ENCODE data around the gene POMGNT1. TPM values are rescaled to one million over a fixed set of nuclear protein-coding genes. Genes with fewer than 3 reads are reported as not detected.
A peak's percentile ranks its signal among the peaks of the same experiment; 100 is the strongest.

POMGNT1 gene
- total RNA-seq, 1 experiment from 2014 or later, result 85.4 TPM

DNA sequence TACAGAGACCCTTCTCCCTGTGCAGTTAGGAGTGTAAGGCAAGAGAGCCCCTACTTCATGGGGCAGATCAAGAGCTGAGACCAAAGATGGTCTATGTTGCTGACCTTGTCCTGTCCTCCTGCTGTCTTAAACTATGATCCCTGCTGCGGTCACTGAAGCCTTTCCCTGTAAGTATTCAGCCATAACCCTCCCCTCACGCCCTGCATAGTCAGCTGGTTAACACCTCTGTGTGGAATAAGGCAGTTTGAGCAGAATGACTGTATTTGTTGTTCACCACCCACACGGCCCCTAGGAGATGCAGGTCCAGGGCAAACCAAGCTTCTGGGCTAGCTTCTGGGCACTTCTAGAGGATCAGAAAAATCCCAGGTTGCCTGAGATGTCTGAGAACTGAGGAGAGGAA, 23.0 kb downstream of the POMGNT1 start:
- DNase-seq (ENCODE audit: unreplicated experiment), result no peak
- Mint-ChIP-seq H3K4me3 (ENCODE audit: unreplicated experiment) (no peak overlapping the region), H3K36me3 (ENCODE audit: insufficient read depth, unreplicated experiment) (no peaks in the 10 kb centered on the region), H3K27ac (ENCODE audit: low read depth, unreplicated experiment) (no peak overlapping the region), H3K4me1 (ENCODE audit: insufficient read depth, unreplicated experiment) (peaks cover 17% of the 10 kb centered on the region), H3K9me3 (ENCODE audit: unreplicated experiment) (no peaks in the 10 kb centered on the region), H3K27me3 (ENCODE audit: insufficient read depth, unreplicated experiment) (no peaks in the 10 kb centered on the region)
- CTCF ChIA-PET, result interaction anchor here (0.6 to 11.5 kb wide), 6 partner anchors 8 to 519 kb away, joined by 3 to 202 read pairs (median 4); no protein-coding TSS in a partner anchor
- intact Hi-C loops (cut with micrococcal nuclease), result loop anchor here (10.0 kb wide), 1 partner anchor 290 kb away; no protein-coding TSS in a partner anchor
- BruUV-seq (replicated peaks), result no TSS peak
- TF ChIP-seq, protein P1, sequence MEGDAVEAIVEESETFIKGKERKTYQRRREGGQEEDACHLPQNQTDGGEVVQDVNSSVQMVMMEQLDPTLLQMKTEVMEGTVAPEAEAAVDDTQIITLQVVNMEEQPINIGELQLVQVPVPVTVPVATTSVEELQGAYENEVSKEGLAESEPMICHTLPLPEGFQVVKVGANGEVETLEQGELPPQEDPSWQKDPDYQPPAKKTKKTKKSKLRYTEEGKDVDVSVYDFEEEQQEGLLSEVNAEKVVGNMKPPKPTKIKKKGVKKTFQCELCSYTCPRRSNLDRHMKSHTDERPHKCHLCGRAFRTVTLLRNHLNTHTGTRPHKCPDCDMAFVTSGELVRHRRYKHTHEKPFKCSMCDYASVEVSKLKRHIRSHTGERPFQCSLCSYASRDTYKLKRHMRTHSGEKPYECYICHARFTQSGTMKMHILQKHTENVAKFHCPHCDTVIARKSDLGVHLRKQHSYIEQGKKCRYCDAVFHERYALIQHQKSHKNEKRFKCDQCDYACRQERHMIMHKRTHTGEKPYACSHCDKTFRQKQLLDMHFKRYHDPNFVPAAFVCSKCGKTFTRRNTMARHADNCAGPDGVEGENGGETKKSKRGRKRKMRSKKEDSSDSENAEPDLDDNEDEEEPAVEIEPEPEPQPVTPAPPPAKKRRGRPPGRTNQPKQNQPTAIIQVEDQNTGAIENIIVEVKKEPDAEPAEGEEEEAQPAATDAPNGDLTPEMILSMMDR (IDR thresholded peaks at IDR 0.05; ENCODE audit: unreplicated experiment), result no peak
- POLR2A ChIA-PET, result interaction anchor here (0.7 to 3.8 kb wide), 8 partner anchors 8 to 136 kb away, joined by 3 to 49 read pairs (median 6); partner anchors contain the start of gene PIK3R3

DNA sequence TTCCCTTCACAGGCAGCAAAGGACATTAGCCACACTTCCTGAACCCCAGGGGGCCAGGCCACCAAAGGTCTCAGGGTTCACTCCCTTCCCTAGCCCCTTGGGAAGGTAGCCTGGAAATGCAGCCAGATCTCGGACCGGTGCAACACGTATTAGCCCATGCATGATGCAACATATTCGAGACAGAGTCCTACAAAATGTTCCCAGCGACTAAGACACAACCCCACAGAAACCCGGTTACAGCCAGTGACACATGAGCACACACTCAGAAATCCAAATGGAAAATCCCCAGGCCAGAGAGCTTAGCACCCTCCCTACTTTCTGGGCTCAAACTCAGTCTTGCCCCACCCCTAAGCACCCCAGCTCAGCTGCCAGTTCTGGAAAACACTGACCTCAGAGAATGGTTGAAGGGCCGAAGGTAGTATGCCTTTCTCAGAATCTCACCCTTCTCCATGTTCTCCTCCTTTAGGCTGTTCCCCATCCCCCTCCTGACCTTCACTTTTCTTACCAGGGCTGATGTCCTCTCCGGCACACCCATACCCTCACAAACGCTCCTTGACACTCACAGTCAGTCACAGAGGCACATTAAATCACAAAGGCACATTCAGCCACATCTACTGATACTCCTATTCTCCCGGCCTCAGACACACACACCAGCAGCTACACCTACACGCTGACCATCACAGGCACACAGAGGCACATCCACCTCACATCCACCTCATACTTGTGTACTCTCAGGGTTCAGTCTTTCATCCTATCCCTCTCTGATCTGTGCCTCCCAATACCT, 23.6 kb downstream of the POMGNT1 start, which contains the start of gene TSPAN1:
TSPAN1 (plus strand) TSS at position 640 of the 784 bp plus-strand sequence. CDS start 6,021 bp downstream, outside the sequence.
- TF ChIP-seq, protein P1 (IDR thresholded peaks at IDR 0.05; ENCODE audit: unreplicated experiment), result no peak
- POLR2A ChIA-PET, result interaction anchor here (0.7 to 3.8 kb wide), 9 partner anchors 9 to 489 kb away, joined by 3 to 49 read pairs (median 4); partner anchors contain the start of gene PIK3R3
- H3K4me1 Mint-ChIP-seq (ENCODE audit: insufficient read depth, unreplicated experiment), result peaks cover 17% of the 10 kb centered on the region
- H3K27ac Mint-ChIP-seq (ENCODE audit: low read depth, unreplicated experiment), result no peak within 1 kb of the TSS
- H3K36me3 Mint-ChIP-seq (ENCODE audit: insufficient read depth, unreplicated experiment), result no peaks in the 10 kb centered on the region
- DNase-seq (ENCODE audit: unreplicated experiment), result peak; percentile 91
- H3K4me3 Mint-ChIP-seq (ENCODE audit: unreplicated experiment), result no peak within 1 kb of the TSS
- H3K27me3 Mint-ChIP-seq (ENCODE audit: insufficient read depth, unreplicated experiment), result no peaks in the 10 kb centered on the region
- H3K9me3 Mint-ChIP-seq (ENCODE audit: unreplicated experiment), result no peaks in the 10 kb centered on the region
- BruUV-seq (replicated peaks), result TSS peak; percentile 74
- CTCF ChIA-PET, result interaction anchor here (0.6 to 11.5 kb wide), 6 partner anchors 9 to 144 kb away, joined by 3 to 202 read pairs (median 4); no protein-coding TSS in a partner anchor
- intact Hi-C loops (cut with micrococcal nuclease), result loop anchor here (10.0 kb wide), 1 partner anchor 290 kb away; no protein-coding TSS in a partner anchor

DNA sequence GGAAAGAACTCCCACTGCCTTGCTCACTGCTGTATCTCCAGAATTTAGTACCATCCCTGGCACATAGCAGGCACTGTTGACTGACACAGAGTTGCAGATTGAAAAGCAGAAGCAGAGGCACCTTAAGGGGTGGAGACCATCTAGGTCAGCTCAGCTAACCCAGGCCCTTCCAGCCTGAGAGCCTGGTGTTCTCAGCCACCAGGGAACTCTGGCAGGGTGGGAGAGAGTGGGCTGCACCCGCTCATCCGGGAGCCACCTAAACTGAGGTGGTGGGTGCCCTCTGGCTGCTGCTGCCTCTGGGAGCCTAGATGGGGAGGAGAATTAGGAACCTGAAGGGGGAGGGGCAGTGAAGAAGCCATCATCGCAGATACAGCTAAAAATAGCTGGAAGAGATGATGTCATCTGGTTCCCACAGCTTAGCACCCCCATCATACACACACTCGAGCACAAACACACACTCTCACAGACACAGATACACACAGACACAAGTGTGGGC, 24.8 kb downstream of the POMGNT1 start:
- H3K27me3 Mint-ChIP-seq (ENCODE audit: insufficient read depth, unreplicated experiment), result no peaks in the 10 kb centered on the region
- H3K4me1 Mint-ChIP-seq (ENCODE audit: insufficient read depth, unreplicated experiment), result peaks cover 17% of the 10 kb centered on the region
- DNase-seq (ENCODE audit: unreplicated experiment), result no peak
- no peak overlapping the region for H3K4me3 Mint-ChIP-seq (ENCODE audit: unreplicated experiment)
- POLR2A ChIA-PET, result interaction anchor here (2.0 to 3.8 kb wide), 3 partner anchors 39 to 134 kb away, joined by 7 to 49 read pairs (median 28); partner anchors contain the start of gene PIK3R3
- BruUV-seq (replicated peaks), result no TSS peak
- H3K9me3 Mint-ChIP-seq (ENCODE audit: unreplicated experiment), result no peaks in the 10 kb centered on the region
- no peaks in the 10 kb centered on the region for H3K36me3 Mint-ChIP-seq (ENCODE audit: insufficient read depth, unreplicated experiment)
- CTCF ChIA-PET, result interaction anchor here (0.8 to 11.5 kb wide), 4 partner anchors 25 to 136 kb away, joined by 3 to 202 read pairs (median 6); no protein-coding TSS in a partner anchor
- no peak overlapping the region for H3K27ac Mint-ChIP-seq (ENCODE audit: low read depth, unreplicated experiment)
- TF ChIP-seq, protein P1 (IDR thresholded peaks at IDR 0.05; ENCODE audit: unreplicated experiment), result no peak
- intact Hi-C loops (cut with micrococcal nuclease), result loop anchor here (10.0 kb wide), 1 partner anchor 289 kb away; no protein-coding TSS in a partner anchor

DNA sequence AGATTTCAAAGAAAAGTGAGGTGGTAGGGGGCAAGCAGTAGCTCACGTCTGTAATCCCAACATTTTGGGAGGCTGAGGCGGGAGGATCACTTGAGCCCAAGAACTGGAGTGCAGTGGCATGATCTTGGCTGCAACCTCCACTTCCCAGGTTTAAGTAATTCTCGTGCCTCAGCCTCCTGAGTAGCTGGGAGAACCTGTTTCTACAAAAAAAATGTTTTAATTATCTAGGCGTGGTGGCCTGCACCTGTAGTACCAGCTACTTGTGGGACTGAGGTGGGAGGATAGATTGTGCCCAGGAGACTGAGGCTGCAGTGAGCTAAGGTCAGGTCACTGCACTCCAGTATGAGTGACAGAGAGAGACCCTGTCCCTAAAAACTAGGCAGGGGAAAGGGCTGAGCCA, 25.9 kb downstream of the POMGNT1 start:
- DNase-seq (ENCODE audit: unreplicated experiment), result no peak
- BruUV-seq (replicated peaks), result no TSS peak
- no peaks in the 10 kb centered on the region for H3K9me3 Mint-ChIP-seq (ENCODE audit: unreplicated experiment)
- POLR2A ChIA-PET, result interaction anchor here (0.8 to 3.8 kb wide), 4 partner anchors 17 to 41 kb away, joined by 3 to 49 read pairs (median 4); no protein-coding TSS in a partner anchor
- peak overlapping the region; percentile 64 for H3K27ac Mint-ChIP-seq (ENCODE audit: low read depth, unreplicated experiment)
- intact Hi-C loops (cut with micrococcal nuclease), result loop anchor here (10.0 kb wide), 1 partner anchor 288 kb away; no protein-coding TSS in a partner anchor
- H3K4me1 Mint-ChIP-seq (ENCODE audit: insufficient read depth, unreplicated experiment), result peaks cover 17% of the 10 kb centered on the region
- no peaks in the 10 kb centered on the region for H3K27me3 Mint-ChIP-seq (ENCODE audit: insufficient read depth, unreplicated experiment)
- H3K4me3 Mint-ChIP-seq (ENCODE audit: unreplicated experiment), result no peak overlapping the region
- CTCF ChIA-PET, result interaction anchor here (0.6 to 1.9 kb wide), 6 partner anchors 38 to 136 kb away, joined by 3 to 7 read pairs (median 4); no protein-coding TSS in a partner anchor
- no peaks in the 10 kb centered on the region for H3K36me3 Mint-ChIP-seq (ENCODE audit: insufficient read depth, unreplicated experiment)
- TF ChIP-seq, protein P1 (IDR thresholded peaks at IDR 0.05; ENCODE audit: unreplicated experiment), result no peak
